ENCODE data around the gene CCDC175. TPM values are rescaled to one million over a fixed set of nuclear protein-coding genes. Genes with fewer than 3 reads are reported as not detected.

CCDC175 gene
- total RNA-seq, 1 experiment from 2014 or later = not detected

GRCh38 chr14:59474172-59474571 lies 102.4 kb downstream of the CCDC175 start:
- Histone ChIP-seq H3K36me3 (ENCODE audit: control insufficient read depth in 1 of 2, insufficient read depth in 2 of 2, low read length in 2 of 2) (peaks cover 32% of the 10 kb centered on the region in 2 experiments), H3K9me3 (ENCODE audit: control insufficient read depth in 1 of 2, insufficient read depth in 1 of 2, low read depth in 1 of 2, low read length in 2 of 2) (no peaks in the 10 kb centered on the region), H3K4me1 (ENCODE audit: control insufficient read depth in 1 of 2, insufficient read depth in 2 of 2, low read length in 2 of 2) (no peaks in the 10 kb centered on the region), H3K27me3 (ENCODE audit: insufficient read depth, low read length) (no peaks in the 10 kb centered on the region), H3K9me2 (ENCODE audit: insufficient read depth) (no peaks in the 10 kb centered on the region), H3K9ac (ENCODE audit: low read length) (no peak overlapping the region), H3K27ac (ENCODE audit: low read depth, low read length) (no peak overlapping the region), H3K4me3 (replicated peaks in 1 of 2; ENCODE audit: low read depth in 1 of 2, low read length in 2 of 2) (no peak overlapping the region), H4K20me1 (ENCODE audit: insufficient read depth) (no peaks in the 10 kb centered on the region), H3K4me2 (ENCODE audit: low read length) (no peak overlapping the region), H2AFZ (ENCODE audit: low read depth, low read length, poor library complexity, severe bottlenecking) (no peak overlapping the region), H3K79me2 (ENCODE audit: insufficient read depth, low read length) (peaks cover 12% of the 10 kb centered on the region)
- BruUV-seq (replicated peaks) = no TSS peak
- DNase-seq (ENCODE audit: low read depth, low spot score) (no peak), ATAC-seq (no peak)
- CTCF ChIA-PET = no interaction called here
- POLR2A ChIA-PET = interaction anchor here (1.0 kb wide), 1 partner anchor 10 kb away, joined by 3 read pairs; the partner anchor contains the start of genes JKAMP and L3HYPDH
- RAD21 ChIA-PET (ENCODE audit: low non-redundant PET in 1 of 2, low total read pairs in 2 of 2, uncharacterized antibody in 2 of 2, unreplicated experiment in 2 of 2) = no interaction called here
- intact Hi-C loops (cut with micrococcal nuclease) = no loop called here
- TF ChIP-seq EZH2 (IDR thresholded peaks at IDR 0.05) (no peak), ATF3 (IDR thresholded peaks at IDR 0.05) (no peak), CEBPB (IDR thresholded peaks at IDR 0.05; ENCODE audit: low read depth) (no peak), ELF1 (IDR thresholded peaks at IDR 0.05; ENCODE audit: borderline replicate concordance, low read depth) (no peak), EGR1 (IDR thresholded peaks at IDR 0.05; ENCODE audit: low read depth) (no peak), SRF (IDR thresholded peaks at IDR 0.05; ENCODE audit: low read depth) (no peak), SIN3A (IDR thresholded peaks at IDR 0.05; ENCODE audit: low read depth) (no peak), POLR2A (IDR thresholded peaks at IDR 0.05; ENCODE audit: borderline replicate concordance, extremely low read depth, insufficient read depth, insufficient read length) (no peak), RAD21 (IDR thresholded peaks at IDR 0.05; ENCODE audit: low read depth) (no peak), FOSL1 (IDR thresholded peaks at IDR 0.05; ENCODE audit: low read depth) (no peak), CTCF (IDR thresholded peaks at IDR 0.05 in 2 of 3, conservative IDR thresholded peaks at IDR 0.05 in 1 of 3; ENCODE audit: borderline replicate concordance in 1 of 3, insufficient read depth in 1 of 3, low read depth in 2 of 3, low read length in 2 of 3) (no peak), ZFX (IDR thresholded peaks at IDR 0.05) (no peak), POLR2AphosphoS5 (IDR thresholded peaks at IDR 0.05; ENCODE audit: low read depth, low read length) (no peak), REST (IDR thresholded peaks at IDR 0.05; ENCODE audit: low read depth) (no peak), ZBTB33 (IDR thresholded peaks at IDR 0.05; ENCODE audit: extremely low read depth, insufficient replicate concordance, low read length) (no peak)

Data from HCT116 (cell line).